GM12878 (cell line): ENCODE results near the gene RARRES1. TPM values are rescaled to one million over a fixed set of nuclear protein-coding genes. Genes with fewer than 3 reads are reported as not detected.

ENCODE experiments used
- ATAC-seq: fragments of 200-7000 bp; cut with Tn5 transposase; 3 replicates; pipeline ENCODE4 v1.9.1; 2020; ENCODE audit warnings: mild to moderate bottlenecking, moderate library complexity
- BruUV-seq: library from RNA; stranded (reverse); fragments of 400-500 nt; replicated peaks from 2 replicates; lab custom pipeline; 2021; lab: Mats Ljungman, UMichigan
- CTCF ChIA-PET: fragments of 300-600 bp; sonication (Branson Sonifier 250); formaldehyde crosslinking; extraction: SDS; loops from one replicate; lab custom pipeline; 2021; ENCODE audit warnings: inconsistent platforms; lab: Yijun Ruan, JAX
- POLR2A ChIA-PET: fragments of 350-600 bp; formaldehyde crosslinking; extraction: SDS; loops from one replicate; lab custom pipeline; 2021; ENCODE audit warnings: inconsistent platforms; lab: Charles Lee
- RAD21 ChIA-PET: fragments of 300-600 bp; sonication (Branson Sonifier 250); formaldehyde crosslinking; loops from one replicate; lab custom pipeline; 2023; ENCODE audit warnings: antibody characterized with exemption; ENCODE audit not compliant: unreplicated experiment; lab: Charles Lee
- SMC1A ChIA-PET: fragments of 300-600 bp; sonication (Branson Sonifier 250); formaldehyde crosslinking; loops from one replicate; lab custom pipeline; 2023; ENCODE audit not compliant: unreplicated experiment, uncharacterized antibody; lab: Charles Lee
- DNase-seq: peaks from one replicate; pipeline ENCODE4 v3.0.0-alpha.2; 2011; ENCODE audit warnings: low read depth, low spot score
- FAIRE-seq: peaks from 3 replicates; lab custom pipeline; 2011; peaks lifted over from hg19 to GRCh38; lab: Jason Lieb, UNC
- H2AFZ ChIP-seq: 2 replicates; pipeline ENCODE4 v1.6.0; 2011; ENCODE audit warnings: low read depth, low read length, control low read depth; ENCODE audit not compliant: control insufficient read depth
- H3K27ac ChIP-seq: 2 replicates; pipeline ENCODE4 v1.5.1; 2011; ENCODE audit warnings: control low read depth; ENCODE audit not compliant: control insufficient read depth, insufficient read depth
- H3K27me3 ChIP-seq, 2 experiments: replicated peaks in 1 of 2; 2 replicates each; pipeline versions ENCODE4 v1.6.0 to v1.6.1; 2011; ENCODE audit warnings: low read length in 1 of 2; ENCODE audit not compliant: control insufficient read depth in 2 of 2, insufficient read depth in 2 of 2
- H3K36me3 ChIP-seq, 2 experiments: 2 replicates each; pipeline ENCODE4 v1.5.1; 2011; ENCODE audit warnings: low read length in 1 of 2; ENCODE audit not compliant: control insufficient read depth in 2 of 2, insufficient read depth in 2 of 2
- H3K4me1 ChIP-seq: 2 replicates; pipeline ENCODE4 v1.6.1; 2011; ENCODE audit warnings: mild to moderate bottlenecking, low read length, moderate library complexity, mixed read lengths; ENCODE audit not compliant: control insufficient read depth, insufficient read depth
- H3K4me2 ChIP-seq: 2 replicates; pipeline ENCODE4 v1.6.0; 2011; ENCODE audit warnings: control low read depth; ENCODE audit not compliant: control insufficient read depth, insufficient read depth
- H3K4me3 ChIP-seq: fragments of 200-600 bp; sonication (generic); 2 replicates; pipeline ENCODE4 v1.5.1; 2016
- H3K79me2 ChIP-seq: 2 replicates; pipeline ENCODE4 v1.6.0; 2011; ENCODE audit warnings: low read length; ENCODE audit not compliant: control insufficient read depth, insufficient read depth
- H3K9ac ChIP-seq: 2 replicates; pipeline ENCODE4 v1.8.0; 2011; ENCODE audit warnings: low read length, control low read depth, mixed read lengths; ENCODE audit not compliant: control insufficient read depth, insufficient read depth
- H3K9me3 ChIP-seq: replicated peaks from 3 replicates; pipeline ENCODE4 v1.5.1; 2011; ENCODE audit warnings: mild to moderate bottlenecking, low read length; ENCODE audit not compliant: control insufficient read depth, insufficient read depth
- H4K20me1 ChIP-seq: 2 replicates; pipeline ENCODE4 v1.6.0; 2011; ENCODE audit not compliant: control insufficient read depth, insufficient read depth
- CBX5 ChIP-seq: sonication (generic); IDR thresholded peaks from 2 replicates; pipeline ENCODE4 v1.6.1; 2016; ENCODE audit warnings: low read depth, moderate library complexity, mild to moderate bottlenecking, inconsistent platforms
- CHD2 ChIP-seq: IDR thresholded peaks from 2 replicates; pipeline ENCODE4 v1.6.1; 2011; ENCODE audit warnings: low read depth, low read length, improper control_type of control experiment, borderline replicate concordance
- CTCF ChIP-seq, 3 experiments: IDR thresholded peaks in 2 of 3; conservative IDR thresholded peaks in 1 of 3; 2 replicates each; pipeline ENCODE4 v1.5.1; 2011; ENCODE audit warnings: low read depth in 3 of 3, low read length in 3 of 3, mild to moderate bottlenecking in 3 of 3, control low read depth in 2 of 3, moderate library complexity in 2 of 3, inconsistent platforms in 1 of 3, mixed read lengths in 1 of 3; ENCODE audit not compliant: control insufficient read depth in 2 of 3, insufficient read depth in 1 of 3; ENCODE audit errors: extremely low read depth in 1 of 3
- DPF2 ChIP-seq: fragments of 450-650 bp; IDR thresholded peaks from 2 replicates; pipeline ENCODE4 v1.6.1; 2017; ENCODE audit warnings: mild to moderate bottlenecking
- ETV6 ChIP-seq, 2 experiments: fragments of 450-650 bp in 1 of 2; IDR thresholded peaks in 1 of 2; conservative IDR thresholded peaks in 1 of 2; 2 replicates each; pipeline ENCODE4 v1.6.1; 2014; ENCODE audit warnings: antibody characterized with exemption in 1 of 2, borderline replicate concordance in 1 of 2, low read depth in 1 of 2, mild to moderate bottlenecking in 1 of 2, moderate library complexity in 1 of 2
- GATAD2B ChIP-seq: fragments of 450-650 bp; conservative IDR thresholded peaks from 2 replicates; pipeline ENCODE4 v1.6.1; 2017; ENCODE audit warnings: low read depth, mild to moderate bottlenecking, moderate library complexity
- IKZF1 ChIP-seq: fragments of 450-650 bp; conservative IDR thresholded peaks from 2 replicates; pipeline ENCODE4 v1.6.1; 2017; ENCODE audit warnings: antibody characterized with exemption, mild to moderate bottlenecking
- NBN ChIP-seq: fragments of 450-650 bp; IDR thresholded peaks from 2 replicates; pipeline ENCODE4 v1.6.1; 2016
- PAX5 ChIP-seq: IDR thresholded peaks from 2 replicates; pipeline ENCODE4 v1.6.1; 2011; ENCODE audit warnings: low read depth, low read length, borderline replicate concordance
- POLR2A ChIP-seq: IDR thresholded peaks from 2 replicates; pipeline ENCODE4 v1.6.1; 2011; ENCODE audit warnings: low read depth, mild to moderate bottlenecking, low read length
- POU2F2 ChIP-seq: IDR thresholded peaks from 3 replicates; pipeline ENCODE4 v1.6.1; 2011; ENCODE audit warnings: low read depth, mild to moderate bottlenecking, low read length, borderline replicate concordance
- RB1 ChIP-seq: fragments of 450-650 bp; formaldehyde crosslinking; IDR thresholded peaks from 2 replicates; pipeline ENCODE4 v1.6.1; 2017; ENCODE audit warnings: mild to moderate bottlenecking, borderline replicate concordance
- RBBP5 ChIP-seq: fragments of 200-600 bp; sonication (generic); conservative IDR thresholded peaks from 2 replicates; pipeline ENCODE4 v1.6.1; 2016
- RUNX3 ChIP-seq: IDR thresholded peaks from 2 replicates; pipeline ENCODE4 v1.6.1; 2012; ENCODE audit warnings: low read length, inconsistent platforms
- SRF ChIP-seq, 2 experiments: IDR thresholded peaks; 2 replicates each; pipeline ENCODE4 v1.6.1; 2011; ENCODE audit warnings: low read depth in 2 of 2, low read length in 2 of 2, mild to moderate bottlenecking in 1 of 2, moderate library complexity in 1 of 2
- TCF12 ChIP-seq: IDR thresholded peaks from 2 replicates; pipeline ENCODE4 v1.6.1; 2011; ENCODE audit warnings: low read depth, mild to moderate bottlenecking, low read length
- WGBS: methylation state at CpG from one replicate; pipeline ENCODE4 v1.1.6; 2016; ENCODE audit warnings: low lambda C conversion rate; ENCODE audit not compliant: insufficient replicate concordance, insufficient coverage; ENCODE audit errors: missing lambda C conversion rate; 5-methylcytosine and 5-hydroxymethylcytosine counted together
- in situ Hi-C: fragments of 300-500 bp; cut with MboI; formaldehyde crosslinking; loops from 9 replicates; pipeline ENCODE4 v1.14.3; 2018; ENCODE audit warnings: mixed read lengths
- intact Hi-C: fragments of 100-400 bp; cut with micrococcal nuclease; formaldehyde crosslinking; loops from one replicate; pipeline ENCODE4 v1.14.2; 2022; ENCODE audit not compliant: unreplicated experiment
- polyA plus RNA-seq, 11 experiments: library from polyadenylated mRNA; depleted of rRNA in 4 of 11; unstranded in 6 of 11; stranded (reverse) in 5 of 11; fragments of >200 nt; fragmentation: Nextera tagmentation in 4 of 11; fragmentation: Illumina TruSeq in 1 of 11; extraction: Ambion mirVana in 4 of 11; extraction: Trizol in 1 of 11; gene quantifications; 1 replicate in 1 of 11; 2 replicates in 10 of 11; pipeline versions ENCODE4 v1.2.1 to v1.2.3, GENCODE V29; 2011 to 2016; ENCODE audit warnings: inconsistent platforms in 2 of 11, missing spikeins in 2 of 11, low read depth in 1 of 11
- total RNA-seq, 4 experiments: library from RNA; depleted of rRNA in 3 of 4; stranded (reverse); fragments of >200 nt in 3 of 4; fragmentation: Illumina TruSeq in 1 of 4; extraction: Trizol in 1 of 4; gene quantifications; 2 replicates each; pipeline versions ENCODE4 v1.2.1 to v1.2.3, GENCODE V29; 2013 to 2021
- TF ChIP-seq, protein P1 (sequence below): fragments of 450-650 bp; IDR thresholded peaks from 2 replicates; pipeline ENCODE4 v1.6.1; 2016; ENCODE audit warnings: mild to moderate bottlenecking
- TF ChIP-seq, protein P2 (sequence below): fragments of 450-650 bp; IDR thresholded peaks from 2 replicates; pipeline ENCODE4 v1.6.1; 2017; ENCODE audit warnings: borderline replicate concordance

Gene RARRES1
- total and polyA plus RNA-seq, 10 of the 15 experiments (the other 5 are each of a cell fraction or from before 2014, with no cell fraction given): 0.02 to 0.83 (median 0.63) TPM; not detected in 7

DNA sequence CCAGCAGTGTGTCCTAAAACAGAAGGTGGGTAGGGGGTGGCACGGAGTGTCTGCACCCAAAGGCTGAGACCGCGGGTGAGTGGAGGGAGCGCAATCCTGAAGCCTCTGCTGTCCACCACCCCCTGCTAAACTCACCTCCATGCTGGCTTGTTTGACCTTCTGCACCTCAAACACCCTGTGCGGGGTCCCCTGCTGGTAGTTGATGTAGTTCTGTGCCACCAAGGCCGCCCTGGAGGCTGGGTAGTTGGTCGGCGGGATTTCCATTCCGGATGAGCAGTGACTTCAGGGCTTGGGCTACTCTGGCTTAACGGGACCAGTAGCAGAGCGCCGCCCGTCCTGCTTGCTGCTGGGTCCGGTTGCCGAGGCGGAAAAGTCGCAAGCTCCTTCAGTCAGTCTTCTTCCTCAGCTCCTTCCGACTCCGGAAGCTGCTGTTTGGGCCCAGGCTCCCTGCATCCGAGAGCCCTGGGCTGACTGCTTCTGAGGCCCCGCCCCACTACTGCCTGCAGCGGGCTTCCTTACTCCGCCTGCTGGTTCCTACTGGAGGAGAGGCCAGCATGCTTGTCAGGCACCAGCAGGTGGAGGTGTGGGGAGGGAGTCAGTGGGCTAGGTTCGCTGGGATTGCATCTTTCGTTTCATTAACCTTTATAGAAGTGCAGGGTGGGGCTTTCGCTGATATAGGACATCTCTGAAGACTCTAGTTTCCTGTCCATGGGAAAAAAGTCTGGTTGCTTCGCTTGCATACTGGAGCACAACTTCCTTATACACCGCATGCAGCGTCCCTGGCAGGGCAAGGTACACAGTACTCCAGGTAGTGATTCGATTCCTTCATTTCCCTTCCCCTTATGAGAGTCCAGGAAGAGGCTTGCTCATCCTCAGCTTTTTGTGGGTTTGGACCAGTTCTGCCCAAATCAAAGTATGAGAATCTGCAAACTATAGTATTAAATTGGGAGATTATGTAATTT is 59.8 kb downstream of the RARRES1 start, which contains the start of gene LXN:
Gene LXN, minus strand, starts transcription at position 434 of the 962 bp plus-strand sequence. Its CDS starts 170 bp downstream, at position 264.
- ChIA-PET RAD21 (interaction anchor here (0.6 to 0.7 kb wide), 2 partner anchors 117 to 119 kb away, joined by 3 read pairs; no protein-coding TSS in a partner anchor), SMC1A (interaction anchor here (1.3 to 1.6 kb wide), 2 partner anchors 28 to 30 kb away, joined by 3 to 4 read pairs; no protein-coding TSS in a partner anchor), POLR2A (interaction anchor here (0.7 to 1.2 kb wide), 3 partner anchors 12 to 28 kb away, joined by 3 to 5 read pairs (median 3); partner anchors contain the start of gene GFM1), CTCF (interaction anchor here (0.7 to 5.9 kb wide), 9 partner anchors 8 to 128 kb away, joined by 3 to 60 read pairs (median 5); partner anchors contain the start of gene GFM1)
- ATAC-seq (peak; percentile 99), DNase-seq (peak; percentile 56), FAIRE-seq (peak; percentile 91)
- in situ Hi-C loops (no loop called here), intact Hi-C loops (loop anchor here (5.0 kb wide), 1 partner anchor 120 kb away; no protein-coding TSS in a partner anchor)
- Histone ChIP-seq H3K27ac (peak within 1 kb of the TSS; percentile 75), H3K36me3 (peaks cover 0 to 7% of the 10 kb centered on the region in 2 experiments; a peak in 2 of 4 replicates), H3K4me2 (peak within 1 kb of the TSS; percentile 95), H3K4me3 (peak within 1 kb of the TSS; percentile 78), H3K27me3 (no peaks in the 10 kb centered on the region), H3K9me3 (no peaks in the 10 kb centered on the region), H3K79me2 (peaks cover 4% of the 10 kb centered on the region), H4K20me1 (no peaks in the 10 kb centered on the region), H3K9ac (peak within 1 kb of the TSS; percentile 85), H2AFZ (peak within 1 kb of the TSS; percentile 93), H3K4me1 (peaks cover 4% of the 10 kb centered on the region; the same call in 1 of the 2 replicates)
- 4% methylated on average over 30 of the region's 30 CpGs for WGBS
- TSS peak; percentile 66 for BruUV-seq
- TF ChIP-seq RBBP5: no peak
- TF ChIP-seq GATAD2B: 0 out of 2 replicates have a peak, but pooled peaks have one; percentile 51
- peak; percentile 56 to 83 (median 82) for TF ChIP-seq CTCF (IDR thresholded peaks at IDR 0.05 in 2 of 3, conservative IDR thresholded peaks at IDR 0.05 in 1 of 3; ENCODE audit: control insufficient read depth in 2 of 3, extremely low read depth in 1 of 3, insufficient read depth in 1 of 3, low read depth in 3 of 3, low read length in 3 of 3)
- TF ChIP-seq RUNX3: no peak
- peak; percentile 32; the same call in 1 of the 2 replicates for TF ChIP-seq CBX5
- 0 out of 2 replicates have a peak, but pooled peaks have one; percentile 10 for TF ChIP-seq CHD2
- peak; percentile 88 for TF ChIP-seq POLR2A
- 0 out of 2 replicates have a peak, but pooled peaks have one; percentile 53 for TF ChIP-seq NBN
- peak; percentile 32; the same call in 1 of the 2 replicates for TF ChIP-seq RB1
- peak; percentile 15 to 37; a peak in 1 of 4 replicates for TF ChIP-seq SRF (IDR thresholded peaks at IDR 0.05; ENCODE audit: low read depth in 2 of 2, low read length in 2 of 2)
- TF ChIP-seq IKZF1: peak; percentile 64
- TF ChIP-seq, protein P1, sequence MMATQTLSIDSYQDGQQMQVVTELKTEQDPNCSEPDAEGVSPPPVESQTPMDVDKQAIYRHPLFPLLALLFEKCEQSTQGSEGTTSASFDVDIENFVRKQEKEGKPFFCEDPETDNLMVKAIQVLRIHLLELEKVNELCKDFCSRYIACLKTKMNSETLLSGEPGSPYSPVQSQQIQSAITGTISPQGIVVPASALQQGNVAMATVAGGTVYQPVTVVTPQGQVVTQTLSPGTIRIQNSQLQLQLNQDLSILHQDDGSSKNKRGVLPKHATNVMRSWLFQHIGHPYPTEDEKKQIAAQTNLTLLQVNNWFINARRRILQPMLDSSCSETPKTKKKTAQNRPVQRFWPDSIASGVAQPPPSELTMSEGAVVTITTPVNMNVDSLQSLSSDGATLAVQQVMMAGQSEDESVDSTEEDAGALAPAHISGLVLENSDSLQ: peak; percentile 31; the same call in 1 of the 2 replicates
- TF ChIP-seq, protein P2, sequence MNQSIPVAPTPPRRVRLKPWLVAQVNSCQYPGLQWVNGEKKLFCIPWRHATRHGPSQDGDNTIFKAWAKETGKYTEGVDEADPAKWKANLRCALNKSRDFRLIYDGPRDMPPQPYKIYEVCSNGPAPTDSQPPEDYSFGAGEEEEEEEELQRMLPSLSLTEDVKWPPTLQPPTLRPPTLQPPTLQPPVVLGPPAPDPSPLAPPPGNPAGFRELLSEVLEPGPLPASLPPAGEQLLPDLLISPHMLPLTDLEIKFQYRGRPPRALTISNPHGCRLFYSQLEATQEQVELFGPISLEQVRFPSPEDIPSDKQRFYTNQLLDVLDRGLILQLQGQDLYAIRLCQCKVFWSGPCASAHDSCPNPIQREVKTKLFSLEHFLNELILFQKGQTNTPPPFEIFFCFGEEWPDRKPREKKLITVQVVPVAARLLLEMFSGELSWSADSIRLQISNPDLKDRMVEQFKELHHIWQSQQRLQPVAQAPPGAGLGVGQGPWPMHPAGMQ: no peak
- TF ChIP-seq PAX5: no peak
- TF ChIP-seq TCF12: 0 out of 2 replicates have a peak, but pooled peaks have one; percentile 40
- TF ChIP-seq POU2F2: 0 out of 3 replicates have a peak, but pooled peaks have one; percentile 28
- peak; percentile 58; the same call in 1 of the 2 replicates for TF ChIP-seq DPF2
- TF ChIP-seq ETV6 (conservative IDR thresholded peaks at IDR 0.05 in 1 of 2, IDR thresholded peaks at IDR 0.05 in 1 of 2; ENCODE audit: borderline replicate concordance in 1 of 2, low read depth in 1 of 2): peak in 1 of 2 experiments; percentile 46; a peak in 1 of 4 replicates
